ENCODE data around the gene FBLN7. TPM values are rescaled to one million over a fixed set of nuclear protein-coding genes. Genes with fewer than 3 reads are reported as not detected.

Gene FBLN7
- total RNA-seq, 1 donor from 2014 or later, result 9.3 TPM

GRCh38 chr2:112148477-112148876 is 10.3 kb downstream of the FBLN7 start:
- no peak overlapping the region for H3K27ac Mint-ChIP-seq
- no peak for DNase-seq (ENCODE audit: low spot score, unreplicated experiment)
- no peaks in the 10 kb centered on the region for H3K4me1 Mint-ChIP-seq (ENCODE audit: low read depth)
- H3K36me3 Mint-ChIP-seq (ENCODE audit: insufficient read depth), result no peaks in the 10 kb centered on the region
- no peak for TF ChIP-seq CTCF (IDR thresholded peaks at IDR 0.05; ENCODE audit: unreplicated experiment)
- H3K9me3 Mint-ChIP-seq (ENCODE audit: low read depth), result no peaks in the 10 kb centered on the region
- no peaks in the 10 kb centered on the region for H3K27me3 Mint-ChIP-seq
- H3K4me3 Mint-ChIP-seq (ENCODE audit: low read depth), result no peak overlapping the region

DNA sequence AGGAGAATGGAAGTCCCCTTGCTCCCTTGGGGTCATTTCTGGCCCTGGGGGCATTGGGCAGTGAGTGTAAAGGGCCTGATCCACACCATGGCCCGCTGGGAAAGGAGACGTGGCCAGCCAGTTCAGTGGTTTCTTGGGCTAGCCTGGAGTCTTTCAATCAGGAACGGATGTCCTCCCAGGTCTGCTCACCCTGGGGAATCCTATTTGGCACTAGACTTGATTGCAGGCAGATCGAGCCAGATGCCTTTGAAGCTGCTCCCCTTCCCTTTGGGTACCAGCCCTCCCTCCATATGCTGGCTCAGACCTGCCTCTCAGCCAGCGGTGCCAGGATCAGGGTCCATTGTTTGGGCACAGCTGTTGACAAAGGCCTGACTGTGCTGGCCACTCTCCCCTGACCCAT is 11.0 kb downstream of the FBLN7 start:
- no peaks in the 10 kb centered on the region for H3K9me3 Mint-ChIP-seq (ENCODE audit: low read depth)
- H3K27me3 Mint-ChIP-seq, result no peaks in the 10 kb centered on the region
- no peak for DNase-seq (ENCODE audit: low spot score, unreplicated experiment)
- H3K36me3 Mint-ChIP-seq (ENCODE audit: insufficient read depth), result no peaks in the 10 kb centered on the region
- H3K4me3 Mint-ChIP-seq (ENCODE audit: low read depth), result no peak overlapping the region
- no peaks in the 10 kb centered on the region for H3K4me1 Mint-ChIP-seq (ENCODE audit: low read depth)
- no peak overlapping the region for H3K27ac Mint-ChIP-seq
- TF ChIP-seq CTCF (IDR thresholded peaks at IDR 0.05; ENCODE audit: unreplicated experiment), result no peak

- Mint-ChIP-seq H3K27ac (no peak overlapping the region), H3K4me3 (ENCODE audit: low read depth) (no peak overlapping the region), H3K9me3 (ENCODE audit: low read depth) (no peaks in the 10 kb centered on the region), H3K27me3 (no peaks in the 10 kb centered on the region), H3K36me3 (ENCODE audit: insufficient read depth) (no peaks in the 10 kb centered on the region), H3K4me1 (ENCODE audit: low read depth) (no peaks in the 10 kb centered on the region)
- DNase-seq (ENCODE audit: low spot score, unreplicated experiment), result no peak
- no peak for TF ChIP-seq CTCF (IDR thresholded peaks at IDR 0.05; ENCODE audit: unreplicated experiment)
Observed at GRCh38 chr2:112149866-112150435, 11.8 kb downstream of the FBLN7 start.

DNA sequence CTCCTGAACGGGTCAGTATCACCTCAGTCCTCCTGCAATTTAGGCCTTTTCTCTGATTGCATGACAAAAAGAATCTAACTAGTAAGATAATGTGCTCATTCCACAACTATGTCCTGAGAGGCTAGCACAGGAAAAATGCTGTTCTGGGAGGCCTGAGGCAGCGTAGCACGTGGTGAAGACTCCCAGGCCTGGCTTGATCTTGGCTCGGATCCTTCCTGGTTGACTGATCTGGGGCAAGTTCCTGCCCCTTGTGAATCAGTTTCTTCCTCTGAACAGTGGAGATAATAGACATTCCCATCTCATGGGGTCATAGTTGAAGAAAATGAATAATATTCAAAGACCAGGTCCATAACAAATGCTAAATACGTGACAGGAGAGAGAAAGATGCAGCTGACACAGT is 12.3 kb downstream of the FBLN7 start:
- H3K27me3 Mint-ChIP-seq, result no peaks in the 10 kb centered on the region
- no peaks in the 10 kb centered on the region for H3K36me3 Mint-ChIP-seq (ENCODE audit: insufficient read depth)
- no peak for TF ChIP-seq CTCF (IDR thresholded peaks at IDR 0.05; ENCODE audit: unreplicated experiment)
- H3K4me3 Mint-ChIP-seq (ENCODE audit: low read depth), result no peak overlapping the region
- no peak overlapping the region for H3K27ac Mint-ChIP-seq
- no peak for DNase-seq (ENCODE audit: low spot score, unreplicated experiment)
- H3K4me1 Mint-ChIP-seq (ENCODE audit: low read depth), result no peaks in the 10 kb centered on the region
- no peaks in the 10 kb centered on the region for H3K9me3 Mint-ChIP-seq (ENCODE audit: low read depth)

- H3K27ac Mint-ChIP-seq, result no peak overlapping the region
- H3K36me3 Mint-ChIP-seq (ENCODE audit: insufficient read depth), result no peaks in the 10 kb centered on the region
- no peak for DNase-seq (ENCODE audit: low spot score, unreplicated experiment)
- no peaks in the 10 kb centered on the region for H3K9me3 Mint-ChIP-seq (ENCODE audit: low read depth)
- H3K4me1 Mint-ChIP-seq (ENCODE audit: low read depth), result no peaks in the 10 kb centered on the region
- TF ChIP-seq CTCF (IDR thresholded peaks at IDR 0.05; ENCODE audit: unreplicated experiment), result no peak
- no peaks in the 10 kb centered on the region for H3K27me3 Mint-ChIP-seq
- H3K4me3 Mint-ChIP-seq (ENCODE audit: low read depth), result no peak overlapping the region
Observed at GRCh38 chr2:112150851-112151250, 12.7 kb downstream of the FBLN7 start.
